Right lobe of liver (tissue), 4 donors: ENCODE measurements around the gene ZNF266.

Experiments
- POLR2A ChIP-seq: fragments of 450-650 bp; IDR thresholded peaks from one replicate; pipeline ENCODE4 v1.6.1; 2017; ENCODE audit warnings: antibody characterized with exemption, mild to moderate bottlenecking
- TF ChIP-seq, protein P1 (sequence below), 4 donors: fragments of 200-600 bp in 3 of 4; fragments of 450-650 bp in 1 of 4; IDR thresholded peaks; one replicate each; pipeline versions ENCODE4 v1.5.1 to v1.8.0; 2016 to 2022; ENCODE audit warnings: antibody characterized with exemption in 4 of 4, mild to moderate bottlenecking in 2 of 4
- donor health status: DM: no; HTN: no; CAD: no.
- donor health status: DM: no; HTN: no; CAD: no.
- donor health status: DM: no; HTN: yes; CAD: no.

DNA sequence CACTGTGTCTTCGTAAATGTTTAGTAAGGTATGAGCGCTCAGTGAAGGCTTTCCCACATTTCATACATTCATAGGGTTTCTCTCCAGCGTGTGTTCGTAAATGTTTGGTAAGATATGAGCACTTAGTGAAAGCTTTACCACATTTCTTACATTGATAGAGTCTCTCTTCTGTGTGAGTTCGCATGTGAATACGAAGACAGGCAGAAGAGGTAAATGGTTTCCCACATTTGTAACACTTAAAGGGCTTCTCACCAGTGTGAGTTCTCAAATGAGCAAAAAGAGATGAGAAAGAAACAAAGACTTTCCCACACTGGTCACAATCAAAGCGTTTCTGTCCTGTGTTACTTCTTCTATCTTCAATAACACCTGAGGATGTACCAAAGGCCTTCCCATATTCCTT, 31.8 kb upstream of the ZNF266 start:
- TF ChIP-seq, protein P1, sequence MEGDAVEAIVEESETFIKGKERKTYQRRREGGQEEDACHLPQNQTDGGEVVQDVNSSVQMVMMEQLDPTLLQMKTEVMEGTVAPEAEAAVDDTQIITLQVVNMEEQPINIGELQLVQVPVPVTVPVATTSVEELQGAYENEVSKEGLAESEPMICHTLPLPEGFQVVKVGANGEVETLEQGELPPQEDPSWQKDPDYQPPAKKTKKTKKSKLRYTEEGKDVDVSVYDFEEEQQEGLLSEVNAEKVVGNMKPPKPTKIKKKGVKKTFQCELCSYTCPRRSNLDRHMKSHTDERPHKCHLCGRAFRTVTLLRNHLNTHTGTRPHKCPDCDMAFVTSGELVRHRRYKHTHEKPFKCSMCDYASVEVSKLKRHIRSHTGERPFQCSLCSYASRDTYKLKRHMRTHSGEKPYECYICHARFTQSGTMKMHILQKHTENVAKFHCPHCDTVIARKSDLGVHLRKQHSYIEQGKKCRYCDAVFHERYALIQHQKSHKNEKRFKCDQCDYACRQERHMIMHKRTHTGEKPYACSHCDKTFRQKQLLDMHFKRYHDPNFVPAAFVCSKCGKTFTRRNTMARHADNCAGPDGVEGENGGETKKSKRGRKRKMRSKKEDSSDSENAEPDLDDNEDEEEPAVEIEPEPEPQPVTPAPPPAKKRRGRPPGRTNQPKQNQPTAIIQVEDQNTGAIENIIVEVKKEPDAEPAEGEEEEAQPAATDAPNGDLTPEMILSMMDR (IDR thresholded peaks at IDR 0.05) = no peak
- no peak for TF ChIP-seq POLR2A
